Measurements from ENCODE around the gene RPL23. TPM values are rescaled to one million over a fixed set of nuclear protein-coding genes. Genes with fewer than 3 reads are reported as not detected.

The RPL23 gene
- total and polyA plus RNA-seq, 3 donors from 2014 or later = 406 to 912 (median 746) TPM

- WGBS, 2 donors = 62 to 63% methylated on average over 2 to 9 of the region's 9 CpGs
- Histone ChIP-seq H3K9me3 (no peaks in the 10 kb centered on the region), H3K4me1 (peaks cover 36% of the 10 kb centered on the region), H3K27ac (no peak overlapping the region), H3K36me3 (ENCODE audit: low read depth, missing control alignments) (no peaks in the 10 kb centered on the region), H3K4me3 (no peak overlapping the region), H3K27me3 (no peaks in the 10 kb centered on the region)
- TF ChIP-seq CTCF (IDR thresholded peaks at IDR 0.05) (no peak), POLR2A (IDR thresholded peaks at IDR 0.05) (no peak)
- DNase-seq = no peak
- intact Hi-C loops (cut with DNase I; ENCODE audit: low total_unique reads) = no loop called here
Measured at GRCh38 chr17:38873640-38874380, 20.3 kb upstream of the RPL23 start.

GRCh38 chr17:38872671-38873385 lies 19.3 kb upstream of the RPL23 start:
- no peak overlapping the region for H3K27ac ChIP-seq
- peaks cover 36% of the 10 kb centered on the region for H3K4me1 ChIP-seq

GRCh38 chr17:38872027-38872511 lies 18.5 kb upstream of the RPL23 start:
- DNase-seq = no peak
- intact Hi-C loops (cut with DNase I; ENCODE audit: low total_unique reads) = no loop called here
- H3K9me3 ChIP-seq = no peaks in the 10 kb centered on the region
- peaks cover 36% of the 10 kb centered on the region for H3K4me1 ChIP-seq
- TF ChIP-seq POLR2A (IDR thresholded peaks at IDR 0.05) (no peak), CTCF (IDR thresholded peaks at IDR 0.05) (no peak)
- WGBS, 2 donors = 49 to 67% methylated on average over 4 to 5 of the region's 5 CpGs
- no peaks in the 10 kb centered on the region for H3K36me3 ChIP-seq (ENCODE audit: low read depth, missing control alignments)
- no peaks in the 10 kb centered on the region for H3K27me3 ChIP-seq
- no peak overlapping the region for H3K27ac ChIP-seq
- H3K4me3 ChIP-seq = no peak overlapping the region

More at GRCh38 chr17:38872671-38873385, 19.3 kb upstream of the RPL23 start:
- no peak overlapping the region for H3K4me3 ChIP-seq
- intact Hi-C loops (cut with DNase I; ENCODE audit: low total_unique reads) = no loop called here
- H3K27me3 ChIP-seq = no peaks in the 10 kb centered on the region
- H3K9me3 ChIP-seq = no peaks in the 10 kb centered on the region
- H3K36me3 ChIP-seq (ENCODE audit: low read depth, missing control alignments) = no peaks in the 10 kb centered on the region
- no peak for DNase-seq
- WGBS, 2 donors = 61 to 77% methylated on average over 9 of the region's 9 CpGs
- TF ChIP-seq POLR2A (IDR thresholded peaks at IDR 0.05) = no peak
- TF ChIP-seq CTCF (IDR thresholded peaks at IDR 0.05) = no peak

- peak; percentile 57 for DNase-seq
- Histone ChIP-seq H3K27ac (peak overlapping the region; percentile 29 to 93), H3K27me3 (no peaks in the 10 kb centered on the region), H3K4me1 (peaks cover 36% of the 10 kb centered on the region), H3K9me3 (no peaks in the 10 kb centered on the region), H3K4me3 (peak overlapping the region; percentile 96 to 98), H3K36me3 (ENCODE audit: low read depth, missing control alignments) (no peaks in the 10 kb centered on the region)
- intact Hi-C loops (cut with DNase I; ENCODE audit: low total_unique reads) = no loop called here
- TF ChIP-seq CTCF (IDR thresholded peaks at IDR 0.05) (no peak), POLR2A (IDR thresholded peaks at IDR 0.05) (no peak)
- 31 to 45% methylated on average over 9 to 11 of the region's 11 CpGs for WGBS, 2 donors
Measured at GRCh38 chr17:38871247-38872015, 17.9 kb upstream of the RPL23 start.
